K562 (cell line): ENCODE results near the gene OSBP2. TPM values are rescaled to one million over a fixed set of nuclear protein-coding genes. Genes with fewer than 3 reads are reported as not detected.

ENCODE experiments used
- ATAC-seq: fragments of 200-7000 bp; cut with Tn5 transposase; 3 replicates; pipeline ENCODE4 v1.9.1; 2020; ENCODE audit warnings: moderate library complexity
- BruUV-seq: library from RNA; stranded (reverse); fragments of 400-500 nt; replicated peaks from 2 replicates; lab custom pipeline; 2021; lab: Mats Ljungman, UMichigan
- CTCF ChIA-PET: fragments of 300-600 bp; formaldehyde crosslinking; extraction: SDS; loops from one replicate; lab custom pipeline; 2021; ENCODE audit warnings: low intra/inter-chr PET ratio; lab: Yijun Ruan, JAX
- POLR2A ChIA-PET: fragments of 300-600, 350-650 bp; sonication (Branson Sonifier 250); formaldehyde crosslinking; extraction: SDS; loops from one replicate; lab custom pipeline; 2021; ENCODE audit warnings: antibody characterized with exemption, inconsistent platforms; lab: Yijun Ruan, JAX
- DNase-seq, 4 experiments: peaks; one replicate each; pipeline versions ENCODE4 v3.0.0 to v3.0.0-alpha.2; 2011 to 2018; ENCODE audit warnings: low spot score in 3 of 4, mixed read lengths in 3 of 4; ENCODE audit errors: extremely low read depth in 1 of 4
- FAIRE-seq: peaks from 2 replicates; lab custom pipeline; 2011; peaks lifted over from hg19 to GRCh38; lab: Jason Lieb, UNC
- H2AFZ ChIP-seq: 2 replicates; pipeline ENCODE4 v1.6.0; 2011; ENCODE audit warnings: low read depth, low read length, control low read depth, inconsistent platforms
- H3K27ac ChIP-seq: fragments of 200-600 bp; 3 replicates; pipeline ENCODE4 v1.8.0; 2011; ENCODE audit warnings: low read depth, mild to moderate bottlenecking, control low read depth, inconsistent platforms, low read length, moderate library complexity, mixed read lengths; ENCODE audit errors: extremely low read depth
- H3K27me3 ChIP-seq, 2 experiments: fragments of 300-600 bp in 1 of 2; 2 replicates in 1 of 2; 3 replicates in 1 of 2; pipeline versions ENCODE4 v1.6.0 to v1.8.0; 2011; ENCODE audit warnings: inconsistent platforms in 2 of 2, low read length in 2 of 2, mild to moderate bottlenecking in 1 of 2, mixed read lengths in 1 of 2, moderate library complexity in 1 of 2; ENCODE audit not compliant: control insufficient read depth in 2 of 2, insufficient read depth in 2 of 2
- H3K36me3 ChIP-seq: fragments of 300-600 bp; 3 replicates; pipeline ENCODE4 v1.8.0; 2011; ENCODE audit warnings: mild to moderate bottlenecking, low read length, inconsistent platforms; ENCODE audit not compliant: control insufficient read depth, insufficient read depth
- H3K4me1 ChIP-seq, 2 experiments: fragments of 200-600 bp in 1 of 2; replicated peaks in 1 of 2; 2 replicates in 1 of 2; 3 replicates in 1 of 2; pipeline versions ENCODE4 v1.5.1 to v1.8.0; 2011; ENCODE audit warnings: inconsistent platforms in 2 of 2, low read length in 2 of 2, mild to moderate bottlenecking in 1 of 2, mixed read lengths in 1 of 2, moderate library complexity in 1 of 2; ENCODE audit not compliant: control insufficient read depth in 2 of 2, insufficient read depth in 2 of 2
- H3K4me2 ChIP-seq: 2 replicates; pipeline ENCODE4 v1.6.1; 2011; ENCODE audit warnings: low read length, control low read depth, inconsistent platforms, mixed read lengths; ENCODE audit not compliant: insufficient read depth
- H3K4me3 ChIP-seq: fragments of 200-600 bp; sonication (generic), shearing (Covaris generic); 2 replicates; pipeline ENCODE4 v1.5.1; 2016; ENCODE audit warnings: control low read depth, inconsistent platforms
- H3K79me2 ChIP-seq: fragments of 200-600 bp; 3 replicates; pipeline ENCODE4 v1.8.0; 2011; ENCODE audit warnings: low read length, inconsistent platforms; ENCODE audit not compliant: control insufficient read depth, insufficient read depth
- H3K9ac ChIP-seq, 2 experiments: 2 replicates each; pipeline versions ENCODE4 v1.6.0 to v1.6.1; 2011; ENCODE audit warnings: low read depth in 2 of 2, low read length in 2 of 2, control low read depth in 1 of 2, inconsistent platforms in 1 of 2, mild to moderate bottlenecking in 1 of 2, mixed read lengths in 1 of 2; ENCODE audit not compliant: insufficient read depth in 1 of 2
- H3K9me1 ChIP-seq: one replicate; pipeline ENCODE4 v1.6.0; 2011; ENCODE audit warnings: inconsistent platforms, mild to moderate bottlenecking, low read length, moderate library complexity; ENCODE audit not compliant: control insufficient read depth, insufficient read depth
- H3K9me3 ChIP-seq: replicated peaks from 2 replicates; pipeline ENCODE4 v1.5.1; 2011; ENCODE audit warnings: low read depth, low read length, inconsistent platforms; ENCODE audit not compliant: control insufficient read depth, insufficient read depth
- H4K20me1 ChIP-seq: replicated peaks from 2 replicates; pipeline ENCODE4 v1.6.1; 2011; ENCODE audit warnings: low read length, inconsistent platforms, mixed read lengths; ENCODE audit not compliant: control insufficient read depth, insufficient read depth
- CC2D1A ChIP-seq: fragments of 450-650 bp; IDR thresholded peaks from 2 replicates; pipeline ENCODE4 v1.6.1; 2017; ENCODE audit warnings: mild to moderate bottlenecking
- CREM ChIP-seq: IDR thresholded peaks from 2 replicates; pipeline ENCODE4 v1.6.1; 2014; ENCODE audit warnings: antibody characterized with exemption, low read depth
- FOS ChIP-seq: IDR thresholded peaks from 3 replicates; pipeline ENCODE4 v1.6.1; 2011; ENCODE audit not compliant: insufficient read length; ENCODE audit errors: extremely low read depth
- KLF13 ChIP-seq: fragments of 450-650 bp; IDR thresholded peaks from 2 replicates; pipeline ENCODE4 v1.6.1; 2016; ENCODE audit warnings: missing genetic modification characterization, low read depth, mild to moderate bottlenecking, missing compliant biosample characterization, moderate library complexity, borderline replicate concordance
- MTA1 ChIP-seq: fragments of 450-650 bp; IDR thresholded peaks from 2 replicates; pipeline ENCODE4 v1.6.1; 2017; ENCODE audit warnings: borderline replicate concordance
- ZNF407 ChIP-seq: fragments of 450-650 bp; IDR thresholded peaks from 2 replicates; pipeline ENCODE4 v1.6.1; 2016; ENCODE audit warnings: low read depth
- WGBS: fragments of 100-300 bp; shearing (Covaris generic); methylation state at CpG from one replicate; pipeline ENCODE4 v1.1.6; 2016; ENCODE audit warnings: low coverage, mixed read lengths; ENCODE audit not compliant: insufficient coverage; ENCODE audit errors: missing lambda C conversion rate; 5-methylcytosine and 5-hydroxymethylcytosine counted together
- in situ Hi-C: fragments of 300-500 bp; cut with MboI; formaldehyde crosslinking; loops from 4 replicates; pipeline ENCODE4 v1.15.0; 2018; ENCODE audit warnings: inconsistent platforms, mixed read lengths
- intact Hi-C: fragments of 100-400 bp; cut with micrococcal nuclease; formaldehyde crosslinking; loops from 2 replicates; pipeline ENCODE4 v1.14.2; 2022
- polyA plus RNA-seq, 8 experiments: library from polyadenylated mRNA; depleted of rRNA in 4 of 8; stranded (reverse) in 5 of 8; unstranded in 3 of 8; fragments of >200 nt; fragmentation: Nextera tagmentation in 2 of 8; fragmentation: Illumina TruSeq in 1 of 8; extraction: Ambion mirVana in 2 of 8; extraction: Trizol in 1 of 8; gene quantifications; 2 replicates each; pipeline versions ENCODE4 v1.2.1 to v1.2.3, GENCODE V29; 2011 to 2014; ENCODE audit warnings: inconsistent platforms in 1 of 8, missing spikeins in 1 of 8
- total RNA-seq, 7 experiments: library from RNA; depleted of rRNA in 6 of 7; stranded (reverse); fragments of >200 nt in 6 of 7; fragmentation: Illumina TruSeq in 2 of 7; extraction: Trizol in 2 of 7; gene quantifications; 2 replicates each; pipeline versions ENCODE4 v1.2.1 to v1.2.3, GENCODE V29; 2011 to 2021; ENCODE audit warnings: low replicate concordance in 1 of 7
- TF ChIP-seq, protein P1 (sequence below): fragments of 250-450 bp; sonication (Bioruptor Pico); IDR thresholded peaks from 2 replicates; pipeline ENCODE4 v1.4.0; 2020

The OSBP2 gene
- total and polyA plus RNA-seq, 9 of the 15 experiments (the other 6 are each of a cell fraction or from before 2014, with no cell fraction given): 0.52 to 29.5 (median 21.6) TPM

DNA sequence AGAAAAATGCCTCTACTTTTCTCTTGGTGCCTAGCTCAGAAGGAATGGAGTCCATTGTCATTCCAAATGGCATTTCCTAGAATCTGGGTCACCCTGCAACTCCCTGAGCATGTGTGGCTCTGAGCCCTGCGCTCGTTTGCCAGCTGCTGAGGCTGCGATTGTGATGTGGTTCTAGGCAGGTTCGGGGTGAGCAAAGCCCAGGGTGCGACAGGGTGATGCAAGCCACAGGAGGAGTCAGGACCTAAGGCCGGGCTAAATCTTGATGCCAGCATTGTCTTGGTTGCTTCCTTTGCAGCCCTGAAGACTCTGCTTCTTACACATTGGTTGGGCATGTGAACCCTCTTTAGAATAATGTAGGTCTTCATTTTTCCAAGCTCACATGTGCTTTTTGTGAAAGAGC lies 142.9 kb downstream of the OSBP2 start:
- POLR2A ChIA-PET: interaction anchor here (1.2 kb wide), 1 partner anchor 71 kb away, joined by 4 read pairs; no protein-coding TSS in a partner anchor
- H3K9ac ChIP-seq: no peak overlapping the region
- intact Hi-C loops: no loop called here
- H4K20me1 ChIP-seq: no peaks in the 10 kb centered on the region
- H3K36me3 ChIP-seq: no peaks in the 10 kb centered on the region
- no peak overlapping the region for H3K4me3 ChIP-seq
- H2AFZ ChIP-seq: no peak overlapping the region
- ATAC-seq: no peak
- H3K27me3 ChIP-seq: peaks cover 0 to 4% of the 10 kb centered on the region in 2 experiments; a peak in 2 of 5 replicates
- BruUV-seq: no TSS peak
- CTCF ChIA-PET: no interaction called here
- no peak overlapping the region for H3K27ac ChIP-seq
- TF ChIP-seq ZNF407 (no peak), CC2D1A (no peak), KLF13 (no peak), FOS (no peak), MTA1 (no peak), CREM (no peak)
- TF ChIP-seq, protein P1, sequence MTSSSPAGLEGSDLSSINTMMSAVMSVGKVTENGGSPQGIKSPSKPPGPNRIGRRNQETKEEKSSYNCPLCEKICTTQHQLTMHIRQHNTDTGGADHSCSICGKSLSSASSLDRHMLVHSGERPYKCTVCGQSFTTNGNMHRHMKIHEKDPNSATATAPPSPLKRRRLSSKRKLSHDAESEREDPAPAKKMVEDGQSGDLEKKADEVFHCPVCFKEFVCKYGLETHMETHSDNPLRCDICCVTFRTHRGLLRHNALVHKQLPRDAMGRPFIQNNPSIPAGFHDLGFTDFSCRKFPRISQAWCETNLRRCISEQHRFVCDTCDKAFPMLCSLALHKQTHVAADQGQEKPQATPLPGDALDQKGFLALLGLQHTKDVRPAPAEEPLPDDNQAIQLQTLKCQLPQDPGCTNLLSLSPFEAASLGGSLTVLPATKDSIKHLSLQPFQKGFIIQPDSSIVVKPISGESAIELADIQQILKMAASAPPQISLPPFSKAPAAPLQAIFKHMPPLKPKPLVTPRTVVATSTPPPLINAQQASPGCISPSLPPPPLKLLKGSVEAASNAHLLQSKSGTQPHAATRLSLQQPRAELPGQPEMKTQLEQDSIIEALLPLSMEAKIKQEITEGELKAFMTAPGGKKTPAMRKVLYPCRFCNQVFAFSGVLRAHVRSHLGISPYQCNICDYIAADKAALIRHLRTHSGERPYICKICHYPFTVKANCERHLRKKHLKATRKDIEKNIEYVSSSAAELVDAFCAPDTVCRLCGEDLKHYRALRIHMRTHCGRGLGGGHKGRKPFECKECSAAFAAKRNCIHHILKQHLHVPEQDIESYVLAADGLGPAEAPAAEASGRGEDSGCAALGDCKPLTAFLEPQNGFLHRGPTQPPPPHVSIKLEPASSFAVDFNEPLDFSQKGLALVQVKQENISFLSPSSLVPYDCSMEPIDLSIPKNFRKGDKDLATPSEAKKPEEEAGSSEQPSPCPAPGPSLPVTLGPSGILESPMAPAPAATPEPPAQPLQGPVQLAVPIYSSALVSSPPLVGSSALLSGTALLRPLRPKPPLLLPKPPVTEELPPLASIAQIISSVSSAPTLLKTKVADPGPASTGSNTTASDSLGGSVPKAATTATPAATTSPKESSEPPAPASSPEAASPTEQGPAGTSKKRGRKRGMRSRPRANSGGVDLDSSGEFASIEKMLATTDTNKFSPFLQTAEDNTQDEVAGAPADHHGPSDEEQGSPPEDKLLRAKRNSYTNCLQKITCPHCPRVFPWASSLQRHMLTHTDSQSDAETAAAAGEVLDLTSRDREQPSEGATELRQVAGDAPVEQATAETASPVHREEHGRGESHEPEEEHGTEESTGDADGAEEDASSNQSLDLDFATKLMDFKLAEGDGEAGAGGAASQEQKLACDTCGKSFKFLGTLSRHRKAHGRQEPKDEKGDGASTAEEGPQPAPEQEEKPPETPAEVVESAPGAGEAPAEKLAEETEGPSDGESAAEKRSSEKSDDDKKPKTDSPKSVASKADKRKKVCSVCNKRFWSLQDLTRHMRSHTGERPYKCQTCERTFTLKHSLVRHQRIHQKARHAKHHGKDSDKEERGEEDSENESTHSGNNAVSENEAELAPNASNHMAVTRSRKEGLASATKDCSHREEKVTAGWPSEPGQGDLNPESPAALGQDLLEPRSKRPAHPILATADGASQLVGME (CRISPR knock-in tag): no peak
- TF ChIP-seq, all 486 proteins: peak for 0
- Histone ChIP-seq H3K4me1 (no peaks in the 10 kb centered on the region; a peak in 1 of 5 replicates), H3K9me3 (no peaks in the 10 kb centered on the region), H3K4me2 (no peak overlapping the region), H3K79me2 (no peaks in the 10 kb centered on the region), H3K9me1 (no peaks in the 10 kb centered on the region)
- WGBS: 0% methylated on average over 5 of the region's 6 CpGs
- DNase-seq (no peak), FAIRE-seq (no peak)
- in situ Hi-C loops: no loop called here
